Large intestine (tissue), 3 donors: ENCODE results near the gene DFFA. TPM values are rescaled to one million over a fixed set of nuclear protein-coding genes. Genes with fewer than 3 reads are reported as not detected.
"Not testable (repeated sequence)": the region's sequence is repeated elsewhere in the genome, so short reads cannot be mapped to it uniquely, and the experiment has no call there.

Experiments
- DNase-seq, 2 donors: peaks; one replicate each; pipeline versions ENCODE4 v3.0.0 to v3.0.0-alpha.2; 2013
- H3K27ac ChIP-seq: one replicate; pipeline ENCODE4 v1.5.1; 2013; ENCODE audit warnings: low read length
- H3K27me3 ChIP-seq: 2 replicates; pipeline ENCODE4 v1.6.1; 2013; ENCODE audit warnings: low read length; ENCODE audit not compliant: control insufficient read depth, insufficient read depth
- H3K36me3 ChIP-seq: 2 replicates; pipeline ENCODE4 v1.6.1; 2013; ENCODE audit warnings: low read length; ENCODE audit not compliant: control insufficient read depth, insufficient read depth
- H3K4me1 ChIP-seq: one replicate; pipeline ENCODE4 v1.6.1; 2013; ENCODE audit warnings: low read length; ENCODE audit not compliant: control insufficient read depth, insufficient read depth
- H3K4me3 ChIP-seq: one replicate; pipeline ENCODE4 v1.5.1; 2013; ENCODE audit warnings: low read length
- H3K9me3 ChIP-seq: one replicate; pipeline ENCODE4 v1.6.1; 2013; ENCODE audit warnings: mild to moderate bottlenecking, low read depth, low read length, moderate library complexity; ENCODE audit not compliant: control insufficient read depth
- WGBS: methylation state at CpG from one replicate; pipeline ENCODE4 v1.1.5; 2013; ENCODE audit warnings: low lambda C conversion rate; ENCODE audit not compliant: insufficient coverage; 5-methylcytosine and 5-hydroxymethylcytosine counted together
- polyA plus RNA-seq: library from polyadenylated mRNA; unstranded; fragments of 120-200 nt; gene quantifications from one replicate; pipeline ENCODE4 v1.2.1, GENCODE V29; 2013

The DFFA gene
- polyA plus RNA-seq, 1 donor = 29.3 TPM

- Histone ChIP-seq H3K4me3 (no peak overlapping the region), H3K36me3 (peaks cover 3% of the 10 kb centered on the region), H3K27ac (peak overlapping the region; percentile 65), H3K9me3 (no peaks in the 10 kb centered on the region), H3K27me3 (no peaks in the 10 kb centered on the region), H3K4me1 (peaks cover 27% of the 10 kb centered on the region)
- WGBS = no CpG with 5 or more reads among the region's 4 CpGs
- DNase-seq = peak in 1 of 2 donors; percentile 66
These were observed 17.1 kb upstream of the DFFA start for GRCh38 chr1:10489291-10490055.

- peaks cover 5% of the 10 kb centered on the region for H3K36me3 ChIP-seq
- no CpG with 5 or more reads among the region's 6 CpGs for WGBS
These were observed 12.2 kb upstream of the DFFA start for GRCh38 chr1:10484521-10484920.

DNA sequence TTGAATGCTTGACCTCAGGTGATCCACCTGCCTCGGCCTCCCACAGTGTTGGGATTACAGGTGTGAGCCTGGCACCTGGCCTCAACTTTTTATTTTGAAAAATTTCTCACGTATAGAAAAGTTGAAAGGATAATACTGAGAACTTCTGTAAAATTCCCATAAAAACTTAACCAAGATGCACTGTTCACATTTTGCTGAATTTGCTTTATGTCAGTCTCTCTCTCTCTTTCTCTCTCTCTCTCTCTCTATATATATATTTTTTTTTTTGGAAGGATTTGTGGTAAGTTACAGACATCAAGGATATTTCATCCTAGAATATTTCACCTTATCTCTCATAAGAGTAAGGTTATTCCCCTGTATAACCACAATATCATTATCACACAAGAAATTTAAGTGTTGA, 8.3 kb upstream of the DFFA start:
- WGBS = 60% methylated on average over 1 of the region's 2 CpGs
- peaks cover 23% of the 10 kb centered on the region for H3K4me1 ChIP-seq
- no peak overlapping the region for H3K4me3 ChIP-seq
- H3K36me3 ChIP-seq = peaks cover 5% of the 10 kb centered on the region
- H3K9me3 ChIP-seq = no peaks in the 10 kb centered on the region
- H3K27ac ChIP-seq = no peak overlapping the region
- DNase-seq = no peak
- H3K27me3 ChIP-seq = no peaks in the 10 kb centered on the region

More at GRCh38 chr1:10484521-10484920, 12.2 kb upstream of the DFFA start:
- no peak overlapping the region for H3K4me3 ChIP-seq
- no peak overlapping the region for H3K27ac ChIP-seq
- peaks cover 10% of the 10 kb centered on the region for H3K4me1 ChIP-seq
- no peak for DNase-seq
- no peaks in the 10 kb centered on the region for H3K27me3 ChIP-seq
- no peaks in the 10 kb centered on the region for H3K9me3 ChIP-seq

DNA sequence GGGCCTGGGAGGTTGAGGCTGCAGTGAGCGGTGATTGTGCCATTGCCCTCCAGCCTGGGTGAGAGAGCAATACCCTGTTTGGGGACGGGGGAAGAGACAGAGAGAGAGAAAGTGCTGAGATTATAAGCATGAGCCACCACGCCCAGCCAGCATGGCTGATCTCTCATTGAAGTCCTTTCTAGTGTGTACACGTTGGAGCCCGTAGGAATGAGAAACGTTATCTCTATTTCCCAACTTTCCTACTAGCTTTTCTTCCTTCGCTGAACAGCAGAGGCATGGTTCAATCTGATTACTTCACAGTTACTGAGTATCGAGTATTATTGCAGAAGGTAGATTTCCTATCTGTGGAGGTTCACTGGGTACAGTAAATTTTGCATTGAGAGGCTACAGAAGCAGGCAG, 7.0 kb upstream of the DFFA start:
- peak overlapping the region; percentile 80 for H3K27ac ChIP-seq
- no CpG with 5 or more reads among the region's 8 CpGs for WGBS
- peaks cover under 1% of the 10 kb centered on the region for H3K36me3 ChIP-seq
- no peaks in the 10 kb centered on the region for H3K27me3 ChIP-seq
- H3K4me3 ChIP-seq = no peak overlapping the region
- peak; percentile 62 to 76 for DNase-seq
- H3K4me1 ChIP-seq = peaks cover 23% of the 10 kb centered on the region
- no peaks in the 10 kb centered on the region for H3K9me3 ChIP-seq

GRCh38 chr1:10475510-10475909, 3.2 kb upstream of the DFFA start:
- H3K9me3 ChIP-seq = no peaks in the 10 kb centered on the region
- peak overlapping the region; percentile 90 for H3K4me3 ChIP-seq
- peak; percentile 63 to 82 for DNase-seq
- H3K36me3 ChIP-seq = no peaks in the 10 kb centered on the region
- no CpG with 5 or more reads among the region's 13 CpGs for WGBS
- no peaks in the 10 kb centered on the region for H3K27me3 ChIP-seq
- peak overlapping the region; percentile 97 for H3K27ac ChIP-seq
- H3K4me1 ChIP-seq = peaks cover 29% of the 10 kb centered on the region

- Histone ChIP-seq H3K9me3 (no peaks in the 10 kb centered on the region), H3K4me3 (peak within 1 kb of the TSS; percentile 90), H3K27me3 (no peaks in the 10 kb centered on the region), H3K27ac (peak within 1 kb of the TSS; percentile 97), H3K4me1 (peaks cover 28% of the 10 kb centered on the region), H3K36me3 (peaks cover under 1% of the 10 kb centered on the region)
- WGBS = no CpG with 5 or more reads among the region's 50 CpGs
- DNase-seq = peak; percentile 90 to 94
These were observed 2.5 kb upstream of the DFFA start, which contains the start of gene PEX14 for GRCh38 chr1:10474613-10475507. TSS of gene PEX14 (plus strand) at chr1:10474950. CDS start at chr1:10474967, 17 bp downstream.

- peak overlapping the region; percentile 97 for H3K27ac ChIP-seq
- not testable (repeated sequence) for H3K27me3 ChIP-seq, H3K9me3 ChIP-seq, DNase-seq, H3K36me3 ChIP-seq
- 100% methylated on average over 1 of the region's 10 CpGs for WGBS
- H3K4me3 ChIP-seq = peak overlapping the region; percentile 90
- H3K4me1 ChIP-seq = peaks cover 22% of the 10 kb centered on the region
These were observed 1.9 kb upstream of the DFFA start for GRCh38 chr1:10474309-10474612.

- H3K36me3 ChIP-seq = peaks cover 11% of the 10 kb centered on the region
- peaks cover 18% of the 10 kb centered on the region for H3K4me1 ChIP-seq
- H3K27ac ChIP-seq = no peak overlapping the region
- 95% methylated on average over 4 of the region's 23 CpGs for WGBS
- H3K27me3 ChIP-seq = no peaks in the 10 kb centered on the region
- H3K9me3 ChIP-seq = no peaks in the 10 kb centered on the region
- no peak overlapping the region for H3K4me3 ChIP-seq
- no peak for DNase-seq
These were observed 926 bp upstream of the DFFA start for GRCh38 chr1:10473145-10473765.

- no CpG with 5 or more reads among the region's 23 CpGs for WGBS
- Histone ChIP-seq H3K27me3 (no peaks in the 10 kb centered on the region), H3K4me1 (peaks cover 11% of the 10 kb centered on the region), H3K36me3 (peaks cover 25% of the 10 kb centered on the region), H3K9me3 (no peaks in the 10 kb centered on the region), H3K27ac (peak overlapping the region; percentile 51), H3K4me3 (peak overlapping the region; percentile 71)
- no peak for DNase-seq
These were observed 714 bp downstream of the DFFA start for GRCh38 chr1:10471411-10472219.
